Left ventricle myocardium superior (tissue), 1 donor: ENCODE measurements around the gene FZD7. TPM values are rescaled to one million over a fixed set of nuclear protein-coding genes. Genes with fewer than 3 reads are reported as not detected.

Source experiments
- total RNA-seq: library from RNA; stranded (reverse); fragmentation: NEBNext Ultra II Directional; extraction: Animal tissue kit (Norgen Biotek cat#: 25700); gene quantifications from one replicate; pipeline ENCODE4 v1.2.1, GENCODE V29; 2021
- donor health status: DM: no; HTN: yes; CAD: no; lungs with severe emphysema.

The FZD7 gene
- total RNA-seq, 1 donor from 2014 or later = 24.6 TPM

Other genes with a start within 250 kb of the FZD7 start
- gene CDK15, start 227.3 kb upstream of the FZD7 start, total RNA-seq = 0.30 TPM
- not detected for gene KIAA2012, start 39.4 kb downstream of the FZD7 start, total RNA-seq
- gene SUMO1, start 204.7 kb downstream of the FZD7 start, total RNA-seq = 69.1 TPM
- gene NOP58, start 231.9 kb downstream of the FZD7 start, total RNA-seq = 22.5 TPM